Fibroblast of skin of scalp (primary cell): ENCODE measurements around the gene NCBP1.

ENCODE experiments used
- DNase-seq: peaks from one replicate; pipeline ENCODE4 v3.0.0-alpha.2; 2013

Gene NCBP1

GRCh38 chr9:97717866-97718265 lies 84.2 kb downstream of the NCBP1 start:
- DNase-seq = no peak

- peak; percentile 15 for DNase-seq
Measured at GRCh38 chr9:97721396-97721795, 87.8 kb downstream of the NCBP1 start.

- DNase-seq = no peak
Measured at GRCh38 chr9:97722331-97722730, 88.7 kb downstream of the NCBP1 start.
